Measurements from ENCODE around the gene GAB2. TPM values are rescaled to one million over a fixed set of nuclear protein-coding genes. Genes with fewer than 3 reads are reported as not detected.

Gene GAB2
- total and polyA plus RNA-seq, 7 experiments from 2014 or later = 0.17 to 42.6 (median 3.5) TPM

GRCh38 chr11:78289552-78290292 is 127.9 kb downstream of the GAB2 start:
- intact Hi-C loops (cut with micrococcal nuclease) = loop anchor here in 1 of 2 donors (5.0 kb wide), 3 partner anchors 102 to 273 kb away; partner anchors contain the start of genes KCTD21 and USP35
- H3K9me3 Mint-ChIP-seq = peaks cover 0 to 26% (median 0%) of the 10 kb centered on the region in 11 donors
- H3K4me3 ChIP-seq (ENCODE audit: low read length) = no peak overlapping the region
- no peaks in the 10 kb centered on the region for H3K36me3 ChIP-seq (ENCODE audit: control insufficient read depth in 2 of 3, insufficient read depth in 3 of 3, low read length in 3 of 3)
- no peaks in the 10 kb centered on the region for H3K9me3 ChIP-seq (ENCODE audit: control insufficient read depth in 2 of 3, low read length in 3 of 3)
- peaks cover 0 to 5% of the 10 kb centered on the region in 2 donors for H3K4me1 ChIP-seq (ENCODE audit: control insufficient read depth in 2 of 2, insufficient read depth in 2 of 2, low read length in 2 of 2)
- ATAC-seq = peak; percentile 27
- H3K4me1 Mint-ChIP-seq = peaks cover 18 to 55% (median 32%) of the 10 kb centered on the region in 7 donors
- no peaks in the 10 kb centered on the region for H3K27me3 Mint-ChIP-seq
- H3K27ac Mint-ChIP-seq = peak overlapping the region in 2 of 9 donors; percentile 37 to 95
- ChIA-PET POLR2A (no interaction called here), CTCF (no interaction called here)
- peak overlapping the region in 3 of 10 donors; percentile 2 to 68 (median 3) for H3K4me3 Mint-ChIP-seq
- H3K27me3 ChIP-seq (ENCODE audit: control insufficient read depth in 2 of 2, insufficient read depth in 2 of 2, low read length in 2 of 2) = no peaks in the 10 kb centered on the region
- peaks cover 0 to 58% (median 0%) of the 10 kb centered on the region in 5 donors for H3K36me3 Mint-ChIP-seq
- H3K27ac ChIP-seq (ENCODE audit: low read depth, low read length) = no peak overlapping the region
- no peak for DNase-seq

- H3K36me3 ChIP-seq (ENCODE audit: control insufficient read depth in 2 of 3, insufficient read depth in 3 of 3, low read length in 3 of 3) = no peaks in the 10 kb centered on the region
- H3K4me1 ChIP-seq (ENCODE audit: control insufficient read depth in 2 of 2, insufficient read depth in 2 of 2, low read length in 2 of 2) = no peaks in the 10 kb centered on the region
- ATAC-seq (no peak), DNase-seq (no peak)
- POLR2A ChIA-PET = no interaction called here
- H3K27me3 Mint-ChIP-seq = no peaks in the 10 kb centered on the region
- H3K27me3 ChIP-seq (ENCODE audit: control insufficient read depth in 2 of 2, insufficient read depth in 2 of 2, low read length in 2 of 2) = no peaks in the 10 kb centered on the region
- H3K27ac ChIP-seq (ENCODE audit: low read depth, low read length) = no peak overlapping the region
- H3K4me1 Mint-ChIP-seq = peaks cover under 1 to 23% (median 4%) of the 10 kb centered on the region in 7 donors
- H3K4me3 ChIP-seq (ENCODE audit: low read length) = no peak overlapping the region
- peaks cover 0 to 33% (median 0%) of the 10 kb centered on the region in 5 donors for H3K36me3 Mint-ChIP-seq
- no peak overlapping the region for H3K27ac Mint-ChIP-seq
- H3K9me3 ChIP-seq (ENCODE audit: control insufficient read depth in 2 of 3, low read length in 3 of 3) = no peaks in the 10 kb centered on the region
- H3K9me3 Mint-ChIP-seq = peaks cover 0 to 5% (median 0%) of the 10 kb centered on the region in 11 donors
- CTCF ChIA-PET = no interaction called here
- intact Hi-C loops (cut with micrococcal nuclease) = no loop called here
- no peak overlapping the region for H3K4me3 Mint-ChIP-seq
These were observed 133.4 kb downstream of the GAB2 start for GRCh38 chr11:78284260-78284659.

- H3K27me3 Mint-ChIP-seq = no peaks in the 10 kb centered on the region
- intact Hi-C loops (cut with micrococcal nuclease) = no loop called here
- H3K36me3 Mint-ChIP-seq = peaks cover 0 to 29% (median 0%) of the 10 kb centered on the region in 5 donors
- ATAC-seq = no peak
- CTCF ChIA-PET = no interaction called here
- Histone ChIP-seq H3K27me3 (ENCODE audit: control insufficient read depth in 2 of 2, insufficient read depth in 2 of 2, low read length in 2 of 2) (no peaks in the 10 kb centered on the region), H3K4me1 (ENCODE audit: control insufficient read depth in 2 of 2, insufficient read depth in 2 of 2, low read length in 2 of 2) (no peaks in the 10 kb centered on the region), H3K4me3 (ENCODE audit: low read length) (no peak overlapping the region), H3K9me3 (ENCODE audit: control insufficient read depth in 2 of 3, low read length in 3 of 3) (no peaks in the 10 kb centered on the region), H3K27ac (ENCODE audit: low read depth, low read length) (no peak overlapping the region), H3K36me3 (ENCODE audit: control insufficient read depth in 2 of 3, insufficient read depth in 3 of 3, low read length in 3 of 3) (no peaks in the 10 kb centered on the region)
- no peak overlapping the region for H3K4me3 Mint-ChIP-seq
- no peak for DNase-seq
- no peak overlapping the region for H3K27ac Mint-ChIP-seq
- H3K9me3 Mint-ChIP-seq = peaks cover 0 to 1% (median 0%) of the 10 kb centered on the region in 11 donors
- peaks cover 0 to 20% (median 9%) of the 10 kb centered on the region in 7 donors for H3K4me1 Mint-ChIP-seq
- POLR2A ChIA-PET = no interaction called here
These were observed 134.8 kb downstream of the GAB2 start for GRCh38 chr11:78282821-78283220.

GRCh38 chr11:78281511-78281910 is 136.1 kb downstream of the GAB2 start:
- H3K4me3 ChIP-seq (ENCODE audit: low read length) = no peak overlapping the region
- H3K27me3 ChIP-seq (ENCODE audit: control insufficient read depth in 2 of 2, insufficient read depth in 2 of 2, low read length in 2 of 2) = no peaks in the 10 kb centered on the region
- Mint-ChIP-seq H3K36me3 (peaks cover 0 to 34% (median 0%) of the 10 kb centered on the region in 5 donors), H3K27ac (no peak overlapping the region), H3K27me3 (no peaks in the 10 kb centered on the region), H3K9me3 (peaks cover 0 to 1% (median 0%) of the 10 kb centered on the region in 11 donors), H3K4me1 (peaks cover 0 to 22% (median 13%) of the 10 kb centered on the region in 7 donors), H3K4me3 (no peak overlapping the region)
- intact Hi-C loops (cut with micrococcal nuclease) = no loop called here
- H3K36me3 ChIP-seq (ENCODE audit: control insufficient read depth in 2 of 3, insufficient read depth in 3 of 3, low read length in 3 of 3) = no peaks in the 10 kb centered on the region
- no peaks in the 10 kb centered on the region for H3K9me3 ChIP-seq (ENCODE audit: control insufficient read depth in 2 of 3, low read length in 3 of 3)
- no peaks in the 10 kb centered on the region for H3K4me1 ChIP-seq (ENCODE audit: control insufficient read depth in 2 of 2, insufficient read depth in 2 of 2, low read length in 2 of 2)
- DNase-seq = no peak
- CTCF ChIA-PET = no interaction called here
- POLR2A ChIA-PET = no interaction called here
- ATAC-seq = no peak
- H3K27ac ChIP-seq (ENCODE audit: low read depth, low read length) = no peak overlapping the region

GRCh38 chr11:78277314-78277994 is 140.2 kb downstream of the GAB2 start:
- Histone ChIP-seq H3K27me3 (ENCODE audit: control insufficient read depth in 2 of 2, insufficient read depth in 2 of 2, low read length in 2 of 2) (no peaks in the 10 kb centered on the region), H3K9me3 (ENCODE audit: control insufficient read depth in 2 of 3, low read length in 3 of 3) (peaks cover 0 to 6% (median 0%) of the 10 kb centered on the region in 3 experiments), H3K4me1 (ENCODE audit: control insufficient read depth in 2 of 2, insufficient read depth in 2 of 2, low read length in 2 of 2) (no peaks in the 10 kb centered on the region), H3K4me3 (ENCODE audit: low read length) (no peak overlapping the region), H3K36me3 (ENCODE audit: control insufficient read depth in 2 of 3, insufficient read depth in 3 of 3, low read length in 3 of 3) (no peaks in the 10 kb centered on the region), H3K27ac (ENCODE audit: low read depth, low read length) (no peak overlapping the region)
- DNase-seq = peak in 1 of 9 donors; percentile 5
- H3K9me3 Mint-ChIP-seq = peaks cover 5 to 17% (median 11%) of the 10 kb centered on the region in 11 donors
- peaks cover 0 to 49% (median 8%) of the 10 kb centered on the region in 5 donors for H3K36me3 Mint-ChIP-seq
- intact Hi-C loops (cut with micrococcal nuclease) = no loop called here
- H3K4me1 Mint-ChIP-seq = peaks cover 0 to 15% (median 11%) of the 10 kb centered on the region in 7 donors
- CTCF ChIA-PET = no interaction called here
- H3K27me3 Mint-ChIP-seq = no peaks in the 10 kb centered on the region
- ATAC-seq = no peak
- POLR2A ChIA-PET = no interaction called here
- H3K4me3 Mint-ChIP-seq = no peak overlapping the region
- H3K27ac Mint-ChIP-seq = peak overlapping the region in 3 of 9 donors; percentile 54 to 68 (median 63)

GRCh38 chr11:78276311-78276710 is 141.3 kb downstream of the GAB2 start:
- POLR2A ChIA-PET = no interaction called here
- H3K4me3 ChIP-seq (ENCODE audit: low read length) = no peak overlapping the region
- no peak for ATAC-seq
- CTCF ChIA-PET = interaction anchor here (0.6 kb wide), 1 partner anchor 130 kb away, joined by 3 read pairs; no protein-coding TSS in a partner anchor
- no peaks in the 10 kb centered on the region for H3K4me1 ChIP-seq (ENCODE audit: control insufficient read depth in 2 of 2, insufficient read depth in 2 of 2, low read length in 2 of 2)
- Mint-ChIP-seq H3K36me3 (peaks cover 0 to 58% (median 14%) of the 10 kb centered on the region in 5 donors), H3K27me3 (no peaks in the 10 kb centered on the region), H3K4me1 (peaks cover 0 to 11% (median 7%) of the 10 kb centered on the region in 7 donors), H3K4me3 (no peak overlapping the region), H3K9me3 (peaks cover 9 to 29% (median 16%) of the 10 kb centered on the region in 11 donors), H3K27ac (no peak overlapping the region)
- H3K27ac ChIP-seq (ENCODE audit: low read depth, low read length) = no peak overlapping the region
- no peaks in the 10 kb centered on the region for H3K36me3 ChIP-seq (ENCODE audit: control insufficient read depth in 2 of 3, insufficient read depth in 3 of 3, low read length in 3 of 3)
- intact Hi-C loops (cut with micrococcal nuclease) = no loop called here
- no peak for DNase-seq
- H3K27me3 ChIP-seq (ENCODE audit: control insufficient read depth in 2 of 2, insufficient read depth in 2 of 2, low read length in 2 of 2) = no peaks in the 10 kb centered on the region
- peaks cover 0 to 6% (median 0%) of the 10 kb centered on the region in 3 experiments for H3K9me3 ChIP-seq (ENCODE audit: control insufficient read depth in 2 of 3, low read length in 3 of 3)
